Central memory CD8-positive, alpha-beta T cell (primary cell): ENCODE data around the gene CASK.
"Not testable (repeated sequence)": the region's sequence is repeated elsewhere in the genome, so short reads cannot be mapped to it uniquely, and the experiment has no call there.

Source experiments
- ATAC-seq: fragments of 150-1000 bp; cut with Tn5 transposase; replicated peaks from 2 replicates; pipeline ENCODE4 v1.10.0; 2022; ENCODE audit warnings: mild to moderate bottlenecking, moderate FRiP score, moderate number of reproducible peaks; ENCODE audit not compliant: poor library complexity, severe bottlenecking; ENCODE audit errors: extremely low read depth
- DNase-seq, 2 donors: peaks; one replicate each; pipeline ENCODE4 v3.0.0; 2021; ENCODE audit warnings: low spot score in 2 of 2
- H3K27ac Mint-ChIP-seq: one replicate; pipeline ENCODE4 v1.8.0; 2022; ENCODE audit warnings: low read depth, mild to moderate bottlenecking, moderate library complexity, mixed read lengths
- H3K27me3 Mint-ChIP-seq: one replicate; pipeline ENCODE4 v1.8.0; 2022; ENCODE audit warnings: mixed read lengths
- H3K36me3 Mint-ChIP-seq: one replicate; pipeline ENCODE4 v1.8.0; 2022; ENCODE audit warnings: mild to moderate bottlenecking, moderate library complexity, mixed read lengths; ENCODE audit not compliant: insufficient read depth
- H3K4me1 Mint-ChIP-seq: one replicate; pipeline ENCODE4 v1.8.0; 2022; ENCODE audit warnings: mixed read lengths
- H3K4me3 Mint-ChIP-seq: one replicate; pipeline ENCODE4 v1.8.0; 2022; ENCODE audit warnings: mild to moderate bottlenecking, moderate library complexity, mixed read lengths
- H3K9me3 Mint-ChIP-seq: one replicate; pipeline ENCODE4 v1.8.0; 2022; ENCODE audit warnings: mixed read lengths

Gene CASK

GRCh38 chrX:41616255-41616654 lies 307.1 kb downstream of the CASK start:
- Mint-ChIP-seq H3K27me3 (no peaks in the 10 kb centered on the region), H3K4me3 (no peak overlapping the region), H3K36me3 (peaks cover 5% of the 10 kb centered on the region), H3K9me3 (no peaks in the 10 kb centered on the region), H3K27ac (no peak overlapping the region), H3K4me1 (peaks cover 7% of the 10 kb centered on the region)
- no peak for ATAC-seq
- no peak for DNase-seq

GRCh38 chrX:41608244-41608643 lies 315.1 kb downstream of the CASK start:
- Mint-ChIP-seq H3K27ac (no peak overlapping the region), H3K4me3 (no peak overlapping the region)

GRCh38 chrX:41607264-41607832 lies 316.0 kb downstream of the CASK start:
- Mint-ChIP-seq H3K9me3 (no peaks in the 10 kb centered on the region), H3K4me1 (no peaks in the 10 kb centered on the region), H3K27me3 (no peaks in the 10 kb centered on the region), H3K27ac (no peak overlapping the region), H3K4me3 (no peak overlapping the region), H3K36me3 (peaks cover 9% of the 10 kb centered on the region)
- ATAC-seq = no peak
- no peak for DNase-seq

More at GRCh38 chrX:41608244-41608643, 315.1 kb downstream of the CASK start:
- H3K27me3 Mint-ChIP-seq = no peaks in the 10 kb centered on the region
- no peaks in the 10 kb centered on the region for H3K4me1 Mint-ChIP-seq
- DNase-seq (no peak), ATAC-seq (no peak)
- H3K9me3 Mint-ChIP-seq = no peaks in the 10 kb centered on the region
- H3K36me3 Mint-ChIP-seq = peaks cover 9% of the 10 kb centered on the region

GRCh38 chrX:41606057-41606456 lies 317.3 kb downstream of the CASK start:
- H3K36me3 Mint-ChIP-seq, ATAC-seq, H3K4me3 Mint-ChIP-seq, H3K4me1 Mint-ChIP-seq, H3K27me3 Mint-ChIP-seq, H3K9me3 Mint-ChIP-seq, DNase-seq, H3K27ac Mint-ChIP-seq: not testable (repeated sequence)

- no peak for DNase-seq
- H3K27ac Mint-ChIP-seq = no peak overlapping the region
- peaks cover 9% of the 10 kb centered on the region for H3K36me3 Mint-ChIP-seq
- no peak for ATAC-seq
- H3K4me3 Mint-ChIP-seq = no peak overlapping the region
- H3K9me3 Mint-ChIP-seq = no peaks in the 10 kb centered on the region
- H3K4me1 Mint-ChIP-seq = peaks cover 5% of the 10 kb centered on the region
- H3K27me3 Mint-ChIP-seq = no peaks in the 10 kb centered on the region
Measured at GRCh38 chrX:41604766-41605543, 318.4 kb downstream of the CASK start.

GRCh38 chrX:41604177-41604576 lies 319.2 kb downstream of the CASK start:
- H3K27ac Mint-ChIP-seq = no peak overlapping the region
- H3K36me3 Mint-ChIP-seq = peaks cover 5% of the 10 kb centered on the region
- DNase-seq (no peak), ATAC-seq (no peak)
- no peaks in the 10 kb centered on the region for H3K9me3 Mint-ChIP-seq
- H3K4me3 Mint-ChIP-seq = no peak overlapping the region
- H3K27me3 Mint-ChIP-seq = no peaks in the 10 kb centered on the region
- peaks cover 5% of the 10 kb centered on the region for H3K4me1 Mint-ChIP-seq

GRCh38 chrX:41603596-41603995 lies 319.8 kb downstream of the CASK start:
- Mint-ChIP-seq H3K36me3 (peaks cover 5% of the 10 kb centered on the region), H3K4me3 (no peak overlapping the region), H3K9me3 (no peaks in the 10 kb centered on the region), H3K27ac (no peak overlapping the region), H3K27me3 (no peaks in the 10 kb centered on the region), H3K4me1 (peaks cover 5% of the 10 kb centered on the region)
- DNase-seq (no peak), ATAC-seq (no peak)

- no peak for ATAC-seq
- Mint-ChIP-seq H3K4me3 (no peak overlapping the region), H3K4me1 (peaks cover 8% of the 10 kb centered on the region), H3K27ac (no peak overlapping the region), H3K27me3 (no peaks in the 10 kb centered on the region), H3K36me3 (peaks cover 1% of the 10 kb centered on the region), H3K9me3 (no peaks in the 10 kb centered on the region)
- no peak for DNase-seq
Measured at GRCh38 chrX:41602816-41603345, 320.5 kb downstream of the CASK start.

- Mint-ChIP-seq H3K9me3 (no peaks in the 10 kb centered on the region), H3K4me3 (no peak overlapping the region), H3K27me3 (no peaks in the 10 kb centered on the region), H3K4me1 (peaks cover 10% of the 10 kb centered on the region), H3K27ac (no peak overlapping the region), H3K36me3 (peaks cover 1% of the 10 kb centered on the region)
- ATAC-seq (no peak), DNase-seq (no peak)
Measured at GRCh38 chrX:41600291-41600690, 323.1 kb downstream of the CASK start.

GRCh38 chrX:41599507-41599906 lies 323.8 kb downstream of the CASK start:
- no peak overlapping the region for H3K27ac Mint-ChIP-seq
- H3K27me3 Mint-ChIP-seq = no peaks in the 10 kb centered on the region
- no peak overlapping the region for H3K4me3 Mint-ChIP-seq
- DNase-seq (no peak), ATAC-seq (no peak)
- peaks cover 10% of the 10 kb centered on the region for H3K4me1 Mint-ChIP-seq
- no peaks in the 10 kb centered on the region for H3K9me3 Mint-ChIP-seq
- H3K36me3 Mint-ChIP-seq = no peaks in the 10 kb centered on the region

- ATAC-seq (no peak), DNase-seq (no peak)
- Mint-ChIP-seq H3K36me3 (no peaks in the 10 kb centered on the region), H3K27me3 (no peaks in the 10 kb centered on the region), H3K4me3 (no peak overlapping the region), H3K4me1 (peaks cover 10% of the 10 kb centered on the region), H3K9me3 (no peaks in the 10 kb centered on the region), H3K27ac (no peak overlapping the region)
Measured at GRCh38 chrX:41596596-41596995, 326.8 kb downstream of the CASK start.

GRCh38 chrX:41594634-41595033 lies 328.7 kb downstream of the CASK start:
- no peaks in the 10 kb centered on the region for H3K9me3 Mint-ChIP-seq
- no peak overlapping the region for H3K27ac Mint-ChIP-seq
- ATAC-seq (no peak), DNase-seq (no peak)
- H3K36me3 Mint-ChIP-seq = peaks cover 4% of the 10 kb centered on the region
- H3K4me1 Mint-ChIP-seq = peaks cover 5% of the 10 kb centered on the region
- no peaks in the 10 kb centered on the region for H3K27me3 Mint-ChIP-seq
- H3K4me3 Mint-ChIP-seq = no peak overlapping the region

GRCh38 chrX:41591906-41592305 lies 331.4 kb downstream of the CASK start:
- Mint-ChIP-seq H3K4me1 (no peaks in the 10 kb centered on the region), H3K27me3 (no peaks in the 10 kb centered on the region), H3K4me3 (no peak overlapping the region), H3K36me3 (peaks cover 4% of the 10 kb centered on the region), H3K9me3 (no peaks in the 10 kb centered on the region), H3K27ac (no peak overlapping the region)
- DNase-seq (no peak), ATAC-seq (no peak)
